A549 (cell line): ENCODE measurements around the gene CAPN11. TPM values are rescaled to one million over a fixed set of nuclear protein-coding genes. Genes with fewer than 3 reads are reported as not detected.
"Not testable (repeated sequence)": the region's sequence is repeated elsewhere in the genome, so short reads cannot be mapped to it uniquely, and the experiment has no call there.

Source experiments
- ATAC-seq, 2 experiments: fragments of 200-7000 bp in 1 of 2; fragments of >200 bp in 1 of 2; cut with Nextera tagmentation in 1 of 2; cut with Tn5 transposase in 1 of 2; 3 replicates each; pipeline versions ENCODE4 v1.8.0 to v1.9.1; 2018 to 2020; ENCODE audit warnings: mild to moderate bottlenecking in 1 of 2, moderate library complexity in 1 of 2
- CTCF ChIA-PET: fragments of 300-600 bp; sonication (Branson Sonifier 250); formaldehyde crosslinking; extraction: SDS; loops from one replicate; lab custom pipeline; 2021; ENCODE audit warnings: antibody characterized with exemption, inconsistent platforms; lab: Yijun Ruan, JAX
- POLR2A ChIA-PET: fragments of 350-600 bp; formaldehyde crosslinking; extraction: SDS; loops from one replicate; lab custom pipeline; 2021; ENCODE audit warnings: antibody characterized with exemption, inconsistent platforms; lab: Yijun Ruan, JAX
- DNase-seq, 2 experiments: peaks; one replicate each; pipeline versions ENCODE4 v3.0.0 to v3.0.0-alpha.2; 2011 to 2016; ENCODE audit warnings: low read depth in 1 of 2, low spot score in 1 of 2
- FAIRE-seq: peaks from 2 replicates; lab custom pipeline; 2011; peaks lifted over from hg19 to GRCh38; lab: Jason Lieb, UNC
- H3K27ac ChIP-seq, 2 experiments: fragments of >200 bp; sonication (Bioruptor Twin); formaldehyde crosslinking; 3 replicates each; pipeline ENCODE4 v1.5.1; 2016 to 2017
- H3K4me1 ChIP-seq: fragments of >200 bp; sonication (Bioruptor Twin); formaldehyde crosslinking; 3 replicates; pipeline ENCODE4 v1.6.1; 2016
- H3K4me2 ChIP-seq: fragments of >200 bp; sonication (Bioruptor Twin); formaldehyde crosslinking; 3 replicates; pipeline ENCODE4 v1.6.1; 2016
- H3K4me3 ChIP-seq: fragments of >200 bp; sonication (Bioruptor Twin); formaldehyde crosslinking; 3 replicates; pipeline ENCODE4 v1.5.1; 2016
- H3K9me3 ChIP-seq: fragments of >200 bp; sonication (Bioruptor Twin); formaldehyde crosslinking; 3 replicates; pipeline ENCODE4 v1.6.1; 2016
- BHLHE40 ChIP-seq: IDR thresholded peaks from 2 replicates; pipeline ENCODE4 v1.6.1; 2012; ENCODE audit warnings: low read depth, low read length, inconsistent platforms
- CBX2 ChIP-seq: fragments of 200-600 bp; sonication (generic); IDR thresholded peaks from 2 replicates; pipeline ENCODE4 v1.6.1; 2016; ENCODE audit warnings: low read depth, mild to moderate bottlenecking, borderline replicate concordance
- EHF ChIP-seq: fragments of 250-450 bp; sonication (Bioruptor Pico); IDR thresholded peaks from 2 replicates; pipeline ENCODE4 v1.5.0; 2020; ENCODE audit warnings: mild to moderate bottlenecking
- FOSB ChIP-seq: fragments of 250-450 bp; sonication (Bioruptor Pico); IDR thresholded peaks from 2 replicates; pipeline ENCODE4 v1.5.0; 2020; ENCODE audit warnings: mild to moderate bottlenecking, moderate library complexity
- GATA3 ChIP-seq: IDR thresholded peaks from 2 replicates; pipeline ENCODE4 v1.6.1; 2012; ENCODE audit warnings: borderline replicate concordance
- HOXA7 ChIP-seq: fragments of 250-450 bp; sonication (Bioruptor Pico); IDR thresholded peaks from 2 replicates; pipeline ENCODE4 v1.5.0; 2020; ENCODE audit warnings: mild to moderate bottlenecking, moderate library complexity
- HOXB5 ChIP-seq: fragments of 250-450 bp; sonication (Bioruptor Pico); IDR thresholded peaks from 2 replicates; pipeline ENCODE4 v1.5.0; 2020; ENCODE audit warnings: mild to moderate bottlenecking, moderate library complexity
- KDM1A ChIP-seq: fragments of 200-600 bp; sonication (generic); IDR thresholded peaks from 2 replicates; pipeline ENCODE4 v1.6.1; 2016; ENCODE audit warnings: low read depth, mild to moderate bottlenecking
- MAZ ChIP-seq: fragments of 150-350 bp; IDR thresholded peaks from 2 replicates; pipeline ENCODE4 v1.6.1; 2014; ENCODE audit warnings: antibody characterized with exemption, low read depth, low read length, borderline replicate concordance
- NFE2L2 ChIP-seq: fragments of 150-350 bp; conservative IDR thresholded peaks from 2 replicates; pipeline ENCODE4 v1.6.1; 2014; ENCODE audit warnings: low read length
- NR3C1 ChIP-seq: fragments of >200 bp; sonication (Bioruptor Twin); formaldehyde crosslinking; IDR thresholded peaks from 3 replicates; pipeline ENCODE4 v1.6.1; 2017
- POLR2A ChIP-seq: IDR thresholded peaks from 2 replicates; pipeline ENCODE4 v1.6.1; 2012; ENCODE audit warnings: mild to moderate bottlenecking, low read length
- RARB ChIP-seq: fragments of 250-450 bp; sonication (Bioruptor Pico); IDR thresholded peaks from 2 replicates; pipeline ENCODE4 v1.8.0; 2021; ENCODE audit warnings: mild to moderate bottlenecking, moderate library complexity
- RCOR1 ChIP-seq: fragments of 150-350 bp; IDR thresholded peaks from 2 replicates; pipeline ENCODE4 v1.6.1; 2014; ENCODE audit warnings: antibody characterized with exemption, low read length, low read depth
- RFX5 ChIP-seq: fragments of 450-650 bp; IDR thresholded peaks from 2 replicates; pipeline ENCODE4 v1.7.1; 2014; ENCODE audit warnings: antibody characterized with exemption, mild to moderate bottlenecking, moderate library complexity
- RNF2 ChIP-seq: fragments of 200-600 bp; sonication (generic); IDR thresholded peaks from 2 replicates; pipeline ENCODE4 v1.6.1; 2016; ENCODE audit warnings: low read depth, mild to moderate bottlenecking, antibody characterized with exemption, moderate library complexity, borderline replicate concordance
- SMC3 ChIP-seq: fragments of >200 bp; sonication (Bioruptor Twin); formaldehyde crosslinking; IDR thresholded peaks from 3 replicates; pipeline ENCODE4 v1.6.1; 2018; ENCODE audit warnings: inconsistent platforms
- SREBF2 ChIP-seq: fragments of 450-650 bp; IDR thresholded peaks from 2 replicates; pipeline ENCODE4 v1.6.1; 2014; ENCODE audit warnings: mild to moderate bottlenecking, moderate library complexity
- ZSCAN20 ChIP-seq: fragments of 250-450 bp; sonication (Bioruptor Pico); IDR thresholded peaks from 2 replicates; pipeline ENCODE4 v1.8.0; 2022; ENCODE audit warnings: mild to moderate bottlenecking, moderate library complexity
- WGBS: methylation state at CpG from one replicate; pipeline ENCODE4 v1.1.6; 2017; ENCODE audit errors: missing lambda C conversion rate; 5-methylcytosine and 5-hydroxymethylcytosine counted together
- polyA plus RNA-seq, 4 experiments: library from polyadenylated mRNA; depleted of rRNA in 3 of 4; stranded (reverse); fragments of >200 nt; fragmentation: RNase III in 1 of 4; extraction: RNeasy Plus Mini Kit Qiagen cat#74134 plus additional on column Dnase treatment in 1 of 4; gene quantifications; 2 replicates in 3 of 4; 3 replicates in 1 of 4; pipeline ENCODE4 v1.2.3, GENCODE V29; 2011 to 2017
- TF ChIP-seq, protein P1 (sequence below): fragments of 250-450 bp; sonication (Bioruptor Pico); IDR thresholded peaks from 2 replicates; pipeline ENCODE4 v1.5.0; 2021; ENCODE audit warnings: mild to moderate bottlenecking, moderate library complexity, borderline replicate concordance
- TF ChIP-seq, protein P2 (sequence below): fragments of 200-600 bp; sonication (generic); IDR thresholded peaks from 2 replicates; pipeline ENCODE4 v1.6.1; 2016; ENCODE audit warnings: antibody characterized with exemption, mild to moderate bottlenecking, moderate library complexity

CAPN11 gene
- polyA plus RNA-seq, 2 of the 4 experiments (the other 2 are of a cell fraction): 0.10 TPM; not detected in 1

- POLR2A ChIA-PET: no interaction called here
- no peak for DNase-seq
- H3K4me2 ChIP-seq: no peak overlapping the region
- peaks cover 31% of the 10 kb centered on the region for H3K4me1 ChIP-seq
- TF ChIP-seq RNF2: no peak
- no peak for TF ChIP-seq NFE2L2
- no peak for TF ChIP-seq HOXB5 (CRISPR knock-in tag)
- TF ChIP-seq HOXA7 (CRISPR knock-in tag): no peak
- TF ChIP-seq, protein P1, sequence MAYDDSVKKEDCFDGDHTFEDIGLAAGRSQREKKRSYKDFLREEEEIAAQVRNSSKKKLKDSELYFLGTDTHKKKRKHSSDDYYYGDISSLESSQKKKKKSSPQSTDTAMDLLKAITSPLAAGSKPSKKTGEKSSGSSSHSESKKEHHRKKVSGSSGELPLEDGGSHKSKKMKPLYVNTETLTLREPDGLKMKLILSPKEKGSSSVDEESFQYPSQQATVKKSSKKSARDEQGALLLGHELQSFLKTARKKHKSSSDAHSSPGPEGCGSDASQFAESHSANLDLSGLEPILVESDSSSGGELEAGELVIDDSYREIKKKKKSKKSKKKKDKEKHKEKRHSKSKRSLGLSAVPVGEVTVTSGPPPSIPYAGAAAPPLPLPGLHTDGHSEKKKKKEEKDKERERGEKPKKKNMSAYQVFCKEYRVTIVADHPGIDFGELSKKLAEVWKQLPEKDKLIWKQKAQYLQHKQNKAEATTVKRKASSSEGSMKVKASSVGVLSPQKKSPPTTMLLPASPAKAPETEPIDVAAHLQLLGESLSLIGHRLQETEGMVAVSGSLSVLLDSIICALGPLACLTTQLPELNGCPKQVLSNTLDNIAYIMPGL: no peak
- no peak for TF ChIP-seq EHF (CRISPR knock-in tag)
- no peak for TF ChIP-seq SREBF2
- TF ChIP-seq ZSCAN20: no peak
- TF ChIP-seq NR3C1: no peak
- TF ChIP-seq POLR2A: no peak
- no peak for TF ChIP-seq RCOR1
- no peak for TF ChIP-seq FOSB
- no peak for TF ChIP-seq RARB (CRISPR knock-in tag)
- TF ChIP-seq MAZ: no peak
- no peak for TF ChIP-seq CBX2
- TF ChIP-seq, protein P2, sequence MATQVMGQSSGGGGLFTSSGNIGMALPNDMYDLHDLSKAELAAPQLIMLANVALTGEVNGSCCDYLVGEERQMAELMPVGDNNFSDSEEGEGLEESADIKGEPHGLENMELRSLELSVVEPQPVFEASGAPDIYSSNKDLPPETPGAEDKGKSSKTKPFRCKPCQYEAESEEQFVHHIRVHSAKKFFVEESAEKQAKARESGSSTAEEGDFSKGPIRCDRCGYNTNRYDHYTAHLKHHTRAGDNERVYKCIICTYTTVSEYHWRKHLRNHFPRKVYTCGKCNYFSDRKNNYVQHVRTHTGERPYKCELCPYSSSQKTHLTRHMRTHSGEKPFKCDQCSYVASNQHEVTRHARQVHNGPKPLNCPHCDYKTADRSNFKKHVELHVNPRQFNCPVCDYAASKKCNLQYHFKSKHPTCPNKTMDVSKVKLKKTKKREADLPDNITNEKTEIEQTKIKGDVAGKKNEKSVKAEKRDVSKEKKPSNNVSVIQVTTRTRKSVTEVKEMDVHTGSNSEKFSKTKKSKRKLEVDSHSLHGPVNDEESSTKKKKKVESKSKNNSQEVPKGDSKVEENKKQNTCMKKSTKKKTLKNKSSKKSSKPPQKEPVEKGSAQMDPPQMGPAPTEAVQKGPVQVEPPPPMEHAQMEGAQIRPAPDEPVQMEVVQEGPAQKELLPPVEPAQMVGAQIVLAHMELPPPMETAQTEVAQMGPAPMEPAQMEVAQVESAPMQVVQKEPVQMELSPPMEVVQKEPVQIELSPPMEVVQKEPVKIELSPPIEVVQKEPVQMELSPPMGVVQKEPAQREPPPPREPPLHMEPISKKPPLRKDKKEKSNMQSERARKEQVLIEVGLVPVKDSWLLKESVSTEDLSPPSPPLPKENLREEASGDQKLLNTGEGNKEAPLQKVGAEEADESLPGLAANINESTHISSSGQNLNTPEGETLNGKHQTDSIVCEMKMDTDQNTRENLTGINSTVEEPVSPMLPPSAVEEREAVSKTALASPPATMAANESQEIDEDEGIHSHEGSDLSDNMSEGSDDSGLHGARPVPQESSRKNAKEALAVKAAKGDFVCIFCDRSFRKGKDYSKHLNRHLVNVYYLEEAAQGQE: no peak
- TF ChIP-seq SMC3: no peak
- TF ChIP-seq BHLHE40: no peak
- WGBS: 96% methylated on average over 8 of the region's 11 CpGs
- no peaks in the 10 kb centered on the region for H3K9me3 ChIP-seq
- ATAC-seq: no peak
- FAIRE-seq: no peak
- no peak overlapping the region for H3K4me3 ChIP-seq
- no peak overlapping the region for H3K27ac ChIP-seq
- CTCF ChIA-PET: interaction anchor here (0.8 to 1.8 kb wide), 3 partner anchors 8 to 132 kb away, joined by 4 to 6 read pairs (median 5); no protein-coding TSS in a partner anchor
Measured at GRCh38 chr6:44229376-44230033, 70.9 kb downstream of the CAPN11 start.

DNA sequence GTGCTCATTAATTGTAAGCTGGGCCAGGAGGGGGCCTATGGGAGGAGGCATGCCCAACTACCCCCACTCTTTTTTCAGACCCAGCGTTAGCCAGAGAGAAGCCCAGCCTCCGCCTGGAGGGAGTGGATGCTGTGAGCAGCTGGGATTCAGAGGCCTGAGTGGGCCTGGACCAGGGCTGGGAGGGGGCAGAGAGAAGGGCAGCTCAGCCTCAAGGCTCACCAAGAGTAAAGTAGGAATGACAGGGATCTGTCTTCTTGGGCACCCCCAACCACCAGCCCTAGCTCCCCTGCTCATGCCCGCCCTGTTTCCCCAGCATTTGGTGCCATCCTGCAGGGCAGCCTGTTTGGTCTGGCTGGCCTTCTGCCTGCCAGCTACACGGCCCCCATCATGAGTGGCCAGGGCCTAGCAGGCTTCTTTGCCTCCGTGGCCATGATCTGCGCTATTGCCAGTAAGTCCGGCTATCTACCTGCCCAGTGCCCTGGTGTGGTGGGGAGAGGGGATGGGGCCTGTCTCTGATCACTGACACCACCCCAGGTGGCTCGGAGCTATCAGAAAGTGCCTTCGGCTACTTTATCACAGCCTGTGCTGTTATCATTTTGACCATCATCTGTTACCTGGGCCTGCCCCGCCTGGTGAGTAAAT is 71.5 kb downstream of the CAPN11 start:
- FAIRE-seq (no peak), ATAC-seq (no peak), DNase-seq (no peak)
- H3K9me3 ChIP-seq: no peaks in the 10 kb centered on the region
- peaks cover 31% of the 10 kb centered on the region for H3K4me1 ChIP-seq
- WGBS: 67% methylated on average over 2 of the region's 10 CpGs
- H3K4me3 ChIP-seq: no peak overlapping the region
- TF ChIP-seq RFX5 (no peak), GATA3 (no peak), EHF (CRISPR knock-in tag) (no peak), KDM1A (no peak)
- CTCF ChIA-PET: interaction anchor here (0.8 to 1.8 kb wide), 3 partner anchors 9 to 133 kb away, joined by 4 to 6 read pairs (median 5); no protein-coding TSS in a partner anchor
- H3K27ac ChIP-seq: no peak overlapping the region
- POLR2A ChIA-PET: interaction anchor here (0.6 kb wide), 1 partner anchor 85 kb away, joined by 3 read pairs; no protein-coding TSS in a partner anchor
- no peak overlapping the region for H3K4me2 ChIP-seq

- 94% methylated on average over 9 of the region's 9 CpGs for WGBS
- POLR2A ChIA-PET, H3K27ac ChIP-seq, ATAC-seq, FAIRE-seq, H3K4me2 ChIP-seq, H3K4me3 ChIP-seq, DNase-seq, H3K9me3 ChIP-seq: not testable (repeated sequence)
- CTCF ChIA-PET: interaction anchor here (8.4 kb wide), 1 partner anchor 7 kb away, joined by 111 read pairs; the partner anchor contains the start of gene SLC29A1
- peaks cover 27% of the 10 kb centered on the region for H3K4me1 ChIP-seq
Measured at GRCh38 chr6:44231426-44231825, 72.8 kb downstream of the CAPN11 start.
